OCI-LY1 (cell line): ENCODE data around the gene ERBB4.

Experiments used
- H2AFZ ChIP-seq: fragments of 200-600 bp; sonication (generic), shearing (Covaris generic); 2 replicates; pipeline ENCODE4 v1.6.0; 2014; ENCODE audit warnings: antibody characterized with exemption, mild to moderate bottlenecking, low read length
- H3F3A ChIP-seq: fragments of 200-600 bp; sonication (generic), shearing (Covaris generic); 2 replicates; pipeline ENCODE4 v1.6.0; 2014; ENCODE audit warnings: mild to moderate bottlenecking, antibody characterized with exemption, low read length, moderate library complexity; ENCODE audit not compliant: insufficient read depth
- H3K27ac ChIP-seq: fragments of 200-600 bp; sonication (generic); 2 replicates; pipeline ENCODE4 v1.5.1; 2014; ENCODE audit warnings: low read length, mixed run types, mild to moderate bottlenecking, low read depth; ENCODE audit not compliant: poor library complexity, severe bottlenecking
- H3K27me3 ChIP-seq: fragments of 200-600 bp; sonication (generic); 2 replicates; pipeline ENCODE4 v1.6.0; 2014; ENCODE audit warnings: antibody characterized with exemption, mild to moderate bottlenecking, low read length, moderate library complexity; ENCODE audit not compliant: insufficient read depth
- H3K36me3 ChIP-seq: fragments of 200-600 bp; sonication (generic); 2 replicates; pipeline ENCODE4 v1.6.1; 2014; ENCODE audit warnings: mild to moderate bottlenecking, antibody characterized with exemption, low read length, moderate library complexity, mixed read lengths; ENCODE audit not compliant: insufficient read depth
- H3K4me1 ChIP-seq: fragments of 200-600 bp; sonication (generic); 2 replicates; pipeline ENCODE4 v1.5.1; 2014; ENCODE audit warnings: mild to moderate bottlenecking, low read length, moderate library complexity; ENCODE audit not compliant: insufficient read depth, severe bottlenecking
- H3K4me2 ChIP-seq: fragments of 200-600 bp; sonication (generic), shearing (Covaris generic); 2 replicates; pipeline ENCODE4 v1.6.1; 2014; ENCODE audit warnings: low read length
- H3K4me3 ChIP-seq: fragments of 200-600 bp; sonication (generic); 2 replicates; pipeline ENCODE4 v1.5.1; 2014; ENCODE audit warnings: low read length, low read depth, mild to moderate bottlenecking, mixed read lengths; ENCODE audit not compliant: poor library complexity, severe bottlenecking
- H3K79me2 ChIP-seq: fragments of 200-600 bp; shearing (Covaris generic); 2 replicates; pipeline ENCODE4 v1.6.1; 2016; ENCODE audit warnings: mixed run types, low read length, mixed read lengths; ENCODE audit not compliant: insufficient read depth
- H3K9ac ChIP-seq: fragments of 200-600 bp; sonication (generic), shearing (Covaris generic); 2 replicates; pipeline ENCODE4 v1.6.1; 2014; ENCODE audit warnings: mild to moderate bottlenecking, low read length, mixed read lengths
- H3K9me2 ChIP-seq: fragments of 200-600 bp; sonication (generic), shearing (Covaris generic); 2 replicates; pipeline ENCODE4 v1.6.1; 2014; ENCODE audit warnings: low read depth, mild to moderate bottlenecking, low read length, mixed read lengths
- H3K9me3 ChIP-seq: fragments of 200-600 bp; shearing (Covaris generic); 2 replicates; pipeline ENCODE4 v1.6.1; 2014; ENCODE audit warnings: low read length, mixed read lengths
- H4K20me1 ChIP-seq: fragments of 200-600 bp; sonication (generic), shearing (Covaris generic); 2 replicates; pipeline ENCODE4 v1.6.0; 2016; ENCODE audit warnings: mild to moderate bottlenecking, low read length; ENCODE audit not compliant: insufficient read depth
- EZH2 ChIP-seq: fragments of 200-600 bp; sonication (generic), shearing (Covaris generic); IDR thresholded peaks from 2 replicates; pipeline ENCODE4 v1.8.0; 2017; ENCODE audit warnings: borderline replicate concordance, mixed run types, mild to moderate bottlenecking, antibody characterized with exemption, low read length, moderate library complexity, mixed read lengths
- TF ChIP-seq, protein P1 (sequence below): fragments of 200-600 bp; sonication (generic), shearing (Covaris generic); IDR thresholded peaks from 2 replicates; pipeline ENCODE4 v1.5.1; 2017; ENCODE audit warnings: mild to moderate bottlenecking, antibody characterized with exemption, low read length, moderate library complexity, mixed read lengths

Gene ERBB4

DNA sequence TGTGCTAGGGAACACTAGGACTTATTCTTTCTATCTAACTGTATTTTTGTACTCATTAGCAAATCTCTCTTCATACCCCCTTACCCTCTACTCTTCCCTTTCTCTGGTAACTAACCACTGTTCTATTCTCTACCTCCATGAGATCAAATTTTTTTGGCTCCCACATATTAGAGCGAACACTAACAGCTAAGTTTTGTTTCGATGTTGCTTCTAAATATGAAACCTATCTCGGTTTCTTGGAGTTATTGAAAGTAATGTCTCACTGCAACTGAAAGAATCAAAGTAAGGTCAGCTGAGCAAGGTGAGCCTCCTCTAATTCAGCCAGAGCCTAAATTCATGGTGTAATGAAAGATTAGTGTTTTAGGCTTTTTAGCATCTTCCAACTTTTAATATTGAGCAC lies 1024.6 kb downstream of the ERBB4 start:
- Histone ChIP-seq H3F3A (no peaks in the 10 kb centered on the region), H3K9ac (no peak overlapping the region), H3K4me3 (no peak overlapping the region), H3K9me3 (no peaks in the 10 kb centered on the region), H3K79me2 (no peaks in the 10 kb centered on the region), H3K9me2 (no peaks in the 10 kb centered on the region), H3K4me2 (no peak overlapping the region), H2AFZ (no peak overlapping the region), H3K27me3 (no peaks in the 10 kb centered on the region), H3K4me1 (no peaks in the 10 kb centered on the region), H4K20me1 (no peaks in the 10 kb centered on the region), H3K27ac (no peak overlapping the region), H3K36me3 (no peaks in the 10 kb centered on the region)
- no peak for TF ChIP-seq EZH2
- TF ChIP-seq, protein P1, sequence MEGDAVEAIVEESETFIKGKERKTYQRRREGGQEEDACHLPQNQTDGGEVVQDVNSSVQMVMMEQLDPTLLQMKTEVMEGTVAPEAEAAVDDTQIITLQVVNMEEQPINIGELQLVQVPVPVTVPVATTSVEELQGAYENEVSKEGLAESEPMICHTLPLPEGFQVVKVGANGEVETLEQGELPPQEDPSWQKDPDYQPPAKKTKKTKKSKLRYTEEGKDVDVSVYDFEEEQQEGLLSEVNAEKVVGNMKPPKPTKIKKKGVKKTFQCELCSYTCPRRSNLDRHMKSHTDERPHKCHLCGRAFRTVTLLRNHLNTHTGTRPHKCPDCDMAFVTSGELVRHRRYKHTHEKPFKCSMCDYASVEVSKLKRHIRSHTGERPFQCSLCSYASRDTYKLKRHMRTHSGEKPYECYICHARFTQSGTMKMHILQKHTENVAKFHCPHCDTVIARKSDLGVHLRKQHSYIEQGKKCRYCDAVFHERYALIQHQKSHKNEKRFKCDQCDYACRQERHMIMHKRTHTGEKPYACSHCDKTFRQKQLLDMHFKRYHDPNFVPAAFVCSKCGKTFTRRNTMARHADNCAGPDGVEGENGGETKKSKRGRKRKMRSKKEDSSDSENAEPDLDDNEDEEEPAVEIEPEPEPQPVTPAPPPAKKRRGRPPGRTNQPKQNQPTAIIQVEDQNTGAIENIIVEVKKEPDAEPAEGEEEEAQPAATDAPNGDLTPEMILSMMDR, result no peak

DNA sequence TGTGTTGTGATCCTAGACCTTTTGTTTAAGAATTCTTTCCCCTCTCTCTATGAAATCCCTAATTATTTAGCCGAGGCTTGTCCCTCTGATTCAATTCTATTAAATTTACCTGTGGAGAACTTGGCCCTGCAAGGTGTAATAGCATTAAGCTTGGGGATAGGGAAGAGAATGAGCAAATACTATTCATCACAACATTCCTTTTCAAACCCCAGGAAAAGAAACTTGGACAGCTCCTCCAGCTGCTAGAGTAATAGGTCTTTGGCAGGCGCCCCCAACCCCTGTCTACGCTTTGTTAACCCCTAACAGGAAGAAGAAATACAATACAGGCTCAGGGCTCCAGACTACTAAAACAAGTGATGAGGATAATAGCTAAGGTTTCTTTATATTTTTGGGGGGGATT lies 1025.2 kb downstream of the ERBB4 start:
- Histone ChIP-seq H2AFZ (no peak overlapping the region), H3K4me1 (no peaks in the 10 kb centered on the region), H3K9me3 (no peaks in the 10 kb centered on the region), H3K27ac (no peak overlapping the region), H3K79me2 (no peaks in the 10 kb centered on the region), H4K20me1 (no peaks in the 10 kb centered on the region), H3K9me2 (no peaks in the 10 kb centered on the region), H3F3A (no peaks in the 10 kb centered on the region), H3K4me2 (no peak overlapping the region), H3K36me3 (no peaks in the 10 kb centered on the region), H3K9ac (no peak overlapping the region), H3K4me3 (no peak overlapping the region), H3K27me3 (no peaks in the 10 kb centered on the region)
- TF ChIP-seq EZH2, result no peak
- TF ChIP-seq, protein P1, result no peak

DNA sequence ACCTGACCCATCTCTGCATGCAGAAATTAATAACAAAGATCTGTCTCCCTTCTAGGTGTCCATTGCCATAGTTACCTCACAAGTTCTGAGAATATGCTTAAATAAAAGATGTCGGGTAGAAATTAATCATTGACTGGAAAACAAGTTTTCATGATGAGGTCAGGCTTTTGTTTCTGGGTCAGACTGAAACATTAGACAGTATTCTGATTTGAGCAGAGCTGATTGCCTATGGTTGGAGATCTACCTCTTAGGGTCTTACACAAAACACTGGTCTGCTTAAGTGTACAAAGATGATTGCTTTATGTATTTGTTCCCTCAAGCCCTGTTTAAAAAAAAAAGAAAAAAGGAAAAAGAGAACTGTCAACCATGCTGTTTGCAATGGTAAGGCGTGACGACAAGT lies 1025.8 kb downstream of the ERBB4 start:
- Histone ChIP-seq H2AFZ (no peak overlapping the region), H3K9ac (no peak overlapping the region), H3K27me3 (no peaks in the 10 kb centered on the region), H3K4me3 (no peak overlapping the region), H3K79me2 (no peaks in the 10 kb centered on the region), H3K4me2 (no peak overlapping the region), H3K9me2 (no peaks in the 10 kb centered on the region), H3K4me1 (no peaks in the 10 kb centered on the region), H3F3A (no peaks in the 10 kb centered on the region), H4K20me1 (no peaks in the 10 kb centered on the region), H3K36me3 (no peaks in the 10 kb centered on the region), H3K27ac (no peak overlapping the region), H3K9me3 (no peaks in the 10 kb centered on the region)
- TF ChIP-seq EZH2, result no peak
- TF ChIP-seq, protein P1, result no peak
